Measurements from ENCODE around the gene CNTN1.

GRCh38 chr12:40903040-40903439 is 210.8 kb downstream of the CNTN1 start:
- TF ChIP-seq POLR2AphosphoS5 (IDR thresholded peaks at IDR 0.05; ENCODE audit: borderline replicate concordance, low read depth, low read length), result no peak
- TF ChIP-seq EZH2 (IDR thresholded peaks at IDR 0.05), result no peak

Data from SK-N-MC (cell line).